Suppressor macrophage treated with lipopolysaccharide for 4 hours (primary cell): Measurements from ENCODE around the gene BCL2A1.
"Not testable (repeated sequence)": the region's sequence is repeated elsewhere in the genome, so short reads cannot be mapped to it uniquely, and the experiment has no call there.

Experiments used
- DNase-seq: peaks from one replicate; pipeline ENCODE4 v3.0.0-alpha.2; 2020

The BCL2A1 gene

GRCh38 chr15:79922512-79923078 is 48.4 kb downstream of the BCL2A1 start:
- no peak for DNase-seq

- peak; percentile 12 for DNase-seq
These were observed 51.1 kb downstream of the BCL2A1 start for GRCh38 chr15:79919749-79920511.

- no peak for DNase-seq
These were observed 51.8 kb downstream of the BCL2A1 start for GRCh38 chr15:79919090-79919748.

- DNase-seq = no peak
These were observed 52.7 kb downstream of the BCL2A1 start for GRCh38 chr15:79918278-79918677.

- DNase-seq = no peak
These were observed 54.4 kb downstream of the BCL2A1 start for GRCh38 chr15:79916502-79917132.

GRCh38 chr15:79915776-79916501 is 55.1 kb downstream of the BCL2A1 start:
- DNase-seq = not testable (repeated sequence)

GRCh38 chr15:79914728-79915127 is 56.3 kb downstream of the BCL2A1 start:
- no peak for DNase-seq
